NOMO-1 (cell line): Measurements from ENCODE around the gene CAPN3.

Experiments used
- DNase-seq, 2 experiments: peaks; one replicate each; lab custom pipeline; 2025; ENCODE audit not compliant: unreplicated experiment in 2 of 2; lab: John Stamatoyannopoulos, UW

CAPN3 gene

GRCh38 chr15:42355291-42355690, 4.0 kb upstream of the CAPN3 start:
- no peak for DNase-seq

- DNase-seq = no peak
Measured at GRCh38 chr15:42356851-42357250, 2.5 kb upstream of the CAPN3 start.

DNA sequence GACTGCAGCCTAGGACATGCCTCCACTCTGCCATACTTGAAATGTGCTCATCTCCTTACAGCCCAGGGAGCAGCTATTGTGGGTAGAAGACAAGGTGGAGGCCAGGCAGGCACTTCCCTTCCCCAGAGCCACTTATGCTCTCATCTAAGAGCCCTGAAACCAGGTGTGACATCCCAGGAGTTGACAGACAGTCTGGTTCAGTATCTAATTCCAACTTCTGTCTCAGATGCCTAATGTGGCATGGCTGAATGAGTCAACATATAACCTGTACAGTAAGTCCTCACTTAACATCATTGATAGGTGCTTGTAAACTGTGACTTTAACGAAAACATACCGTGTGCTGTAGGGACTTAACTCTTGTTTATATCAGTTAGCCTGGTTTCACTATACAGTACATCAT, 1.2 kb upstream of the CAPN3 start:
- DNase-seq = no peak

DNA sequence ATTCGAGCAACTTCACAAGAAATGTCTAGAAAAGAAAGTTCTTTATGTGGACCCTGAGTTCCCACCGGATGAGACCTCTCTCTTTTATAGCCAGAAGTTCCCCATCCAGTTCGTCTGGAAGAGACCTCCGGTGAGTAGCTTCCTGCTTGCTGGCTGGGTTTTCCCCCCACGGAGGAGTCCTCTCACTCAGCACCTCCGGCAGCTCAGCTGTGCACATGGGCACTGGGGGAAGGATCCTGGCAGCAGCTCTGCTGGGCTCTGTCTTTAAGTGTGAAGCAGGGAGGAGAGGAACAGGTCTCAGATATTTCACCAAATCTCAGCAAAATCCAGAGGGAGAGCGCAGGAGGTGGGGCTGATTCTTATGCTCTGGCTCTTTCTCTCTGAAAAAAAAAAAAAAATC, 684 bp downstream of the CAPN3 start:
- DNase-seq = no peak

GRCh38 chr15:42360535-42361112, 1.3 kb downstream of the CAPN3 start:
- no peak for DNase-seq

DNA sequence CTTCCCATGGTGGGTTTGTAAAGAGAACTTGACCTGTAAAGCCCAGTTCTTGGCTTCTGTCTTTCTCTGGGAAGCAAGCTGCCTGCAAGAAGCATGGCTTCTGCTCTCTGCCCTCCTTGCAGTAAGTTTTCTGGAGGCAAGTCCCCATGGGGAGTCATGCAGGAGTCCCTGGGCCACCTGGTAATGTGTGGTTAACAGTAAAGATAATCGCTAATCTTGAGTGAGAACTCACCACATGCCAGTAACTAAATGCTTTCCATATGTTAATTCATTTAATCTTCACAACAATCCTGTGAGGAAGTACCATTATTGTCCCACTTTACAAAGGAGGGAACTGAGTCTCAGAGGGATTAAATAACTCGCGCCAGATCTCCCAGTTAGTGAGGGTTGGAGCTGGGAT, 4.2 kb downstream of the CAPN3 start:
- no peak for DNase-seq

DNA sequence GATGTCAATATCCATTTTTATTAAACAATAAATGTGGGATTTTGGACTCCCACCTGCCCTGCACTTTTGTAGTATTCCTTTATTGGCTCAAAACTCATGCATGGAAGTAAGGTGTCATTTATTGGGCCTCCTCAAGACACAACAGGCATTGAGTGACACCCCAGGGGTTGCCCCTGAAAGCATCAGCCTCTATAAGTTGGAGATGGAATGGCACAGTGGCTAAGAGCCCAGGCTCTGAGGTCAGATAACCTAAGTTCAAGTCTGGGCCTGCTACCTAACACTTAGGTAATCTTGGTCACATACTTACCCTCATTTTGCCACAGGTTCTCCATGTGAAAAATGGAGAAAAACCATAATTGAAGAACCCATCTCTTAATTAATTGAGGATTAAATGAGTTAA, 4.6 kb downstream of the CAPN3 start:
- no peak for DNase-seq

DNA sequence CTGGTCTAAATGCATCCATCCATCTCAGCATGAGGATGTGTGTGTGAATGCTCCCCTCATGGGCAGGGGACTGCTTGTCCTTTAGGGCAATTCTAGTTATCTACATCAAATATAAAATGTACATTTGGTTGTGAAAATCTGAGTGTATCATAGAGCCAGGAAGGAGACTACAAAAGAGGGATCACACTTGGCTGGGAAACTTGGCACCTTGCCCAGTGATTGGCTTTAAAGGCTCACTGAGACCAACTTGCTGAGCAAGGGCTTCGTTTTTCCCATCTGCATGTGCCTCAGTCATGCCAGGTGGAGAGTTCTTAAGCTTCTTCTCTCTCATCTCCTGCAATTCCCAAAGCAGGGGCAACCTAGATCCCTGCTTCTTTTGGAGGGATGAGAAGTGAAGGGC, 5.2 kb downstream of the CAPN3 start:
- DNase-seq = no peak

- peak in 1 of 2 experiments; percentile 32 for DNase-seq
Measured at GRCh38 chr15:42365921-42366550, 6.7 kb downstream of the CAPN3 start.

DNA sequence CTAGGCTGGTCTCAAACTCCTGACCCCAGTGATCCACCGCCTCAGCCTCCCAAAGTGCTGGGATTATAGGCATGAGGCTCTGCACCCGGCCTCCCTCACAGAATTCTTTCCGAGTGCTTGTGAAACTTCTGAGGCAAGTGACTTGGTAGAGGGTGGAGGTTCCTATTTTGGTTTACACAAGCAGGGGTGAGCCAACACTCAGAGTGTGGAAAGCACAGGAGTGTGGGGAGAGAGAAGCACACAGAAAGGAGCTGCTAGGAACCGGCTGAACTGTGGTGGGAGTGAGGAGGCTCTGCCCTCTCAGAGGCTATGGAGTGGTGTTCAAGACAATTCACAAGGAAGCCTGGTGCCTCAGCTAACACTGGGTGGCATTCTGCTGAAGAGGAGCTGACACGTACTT, 7.7 kb downstream of the CAPN3 start:
- peak; percentile 80 to 86 for DNase-seq

GRCh38 chr15:42368096-42368495, 8.8 kb downstream of the CAPN3 start:
- DNase-seq = no peak

DNA sequence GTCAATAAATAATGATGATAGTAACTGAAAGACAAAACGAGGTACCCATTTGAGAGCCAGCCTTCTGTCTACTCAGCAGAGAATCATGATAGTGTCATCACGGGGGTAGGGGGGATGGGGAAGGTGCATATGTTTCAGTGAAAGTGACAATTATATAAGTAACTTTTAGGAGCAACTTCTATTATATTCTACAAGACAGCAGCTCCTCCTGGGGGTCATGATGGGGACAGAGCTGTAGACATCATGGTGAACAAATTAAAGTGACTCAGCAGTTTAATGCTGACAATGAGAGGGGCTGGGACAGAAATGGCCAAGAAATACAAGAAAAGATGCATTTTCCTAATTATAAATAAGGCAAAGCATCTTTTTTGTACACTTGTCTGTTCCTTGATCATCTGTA, 11.8 kb downstream of the CAPN3 start:
- peak in 1 of 2 experiments; percentile 63 for DNase-seq

- DNase-seq = no peak
Measured at GRCh38 chr15:42373274-42373673, 14.0 kb downstream of the CAPN3 start.

DNA sequence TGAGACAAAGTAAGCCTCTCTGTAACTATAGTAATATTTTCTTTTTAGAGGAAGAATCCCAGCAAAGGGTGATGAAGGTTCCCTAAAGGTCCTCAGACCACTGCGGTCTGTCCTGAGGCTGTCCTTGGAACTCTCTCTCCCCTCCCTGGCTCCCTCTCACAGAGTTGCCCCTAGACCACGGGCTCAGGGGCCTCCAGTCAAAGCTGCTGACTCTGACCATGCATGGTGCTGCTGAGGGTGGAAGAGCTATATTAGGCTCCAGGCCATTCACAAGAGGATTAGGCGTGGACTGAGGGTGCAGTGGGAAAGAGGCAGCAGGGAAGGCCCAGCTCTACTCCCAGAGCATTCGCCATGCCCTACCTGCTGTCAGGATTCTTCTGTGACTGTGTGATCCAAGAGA, 14.6 kb downstream of the CAPN3 start:
- DNase-seq = no peak

GRCh38 chr15:42374810-42375209, 15.5 kb downstream of the CAPN3 start:
- DNase-seq = no peak

GRCh38 chr15:42375252-42375651, 16.0 kb downstream of the CAPN3 start:
- DNase-seq = no peak

DNA sequence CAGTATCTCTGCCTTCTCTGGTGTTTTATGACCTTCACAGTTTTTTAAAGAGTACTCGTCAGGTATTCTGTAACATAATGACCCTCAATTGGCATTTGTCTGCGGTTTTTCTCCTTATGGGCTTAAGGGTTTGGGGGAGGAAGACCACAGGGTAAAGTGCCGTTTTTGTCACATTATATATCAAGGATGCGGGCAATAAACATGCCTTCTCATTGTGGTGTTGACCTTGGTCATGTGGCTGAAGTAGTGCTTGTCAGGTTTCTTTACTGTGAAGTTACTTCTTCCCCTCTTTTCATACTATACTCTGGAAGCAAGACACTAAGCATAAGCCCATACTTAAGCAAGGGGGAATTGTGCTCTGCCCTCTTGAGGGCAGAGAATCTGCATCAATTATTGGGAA, 16.6 kb downstream of the CAPN3 start:
- DNase-seq = no peak

DNA sequence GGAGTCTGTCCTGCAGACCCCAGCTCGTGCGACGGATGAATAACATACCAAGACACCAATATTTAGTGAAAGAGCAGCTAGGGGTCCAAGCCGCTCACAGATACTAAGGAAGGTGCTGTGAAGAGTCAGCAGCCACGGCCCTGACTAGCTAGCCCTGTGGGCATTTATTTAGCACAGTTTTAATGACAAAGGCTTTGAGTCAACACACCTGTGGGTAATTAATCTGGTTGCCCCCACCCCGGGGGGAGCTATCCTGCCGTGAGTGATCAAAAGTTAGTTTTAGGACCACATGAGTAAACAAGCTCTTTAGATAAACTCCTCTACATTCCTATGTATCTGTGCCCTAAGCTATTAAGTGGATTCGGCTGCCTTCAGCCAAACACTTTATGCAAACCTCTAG, 18.7 kb downstream of the CAPN3 start:
- no peak for DNase-seq

GRCh38 chr15:42384597-42384996, 25.3 kb downstream of the CAPN3 start:
- no peak for DNase-seq

DNA sequence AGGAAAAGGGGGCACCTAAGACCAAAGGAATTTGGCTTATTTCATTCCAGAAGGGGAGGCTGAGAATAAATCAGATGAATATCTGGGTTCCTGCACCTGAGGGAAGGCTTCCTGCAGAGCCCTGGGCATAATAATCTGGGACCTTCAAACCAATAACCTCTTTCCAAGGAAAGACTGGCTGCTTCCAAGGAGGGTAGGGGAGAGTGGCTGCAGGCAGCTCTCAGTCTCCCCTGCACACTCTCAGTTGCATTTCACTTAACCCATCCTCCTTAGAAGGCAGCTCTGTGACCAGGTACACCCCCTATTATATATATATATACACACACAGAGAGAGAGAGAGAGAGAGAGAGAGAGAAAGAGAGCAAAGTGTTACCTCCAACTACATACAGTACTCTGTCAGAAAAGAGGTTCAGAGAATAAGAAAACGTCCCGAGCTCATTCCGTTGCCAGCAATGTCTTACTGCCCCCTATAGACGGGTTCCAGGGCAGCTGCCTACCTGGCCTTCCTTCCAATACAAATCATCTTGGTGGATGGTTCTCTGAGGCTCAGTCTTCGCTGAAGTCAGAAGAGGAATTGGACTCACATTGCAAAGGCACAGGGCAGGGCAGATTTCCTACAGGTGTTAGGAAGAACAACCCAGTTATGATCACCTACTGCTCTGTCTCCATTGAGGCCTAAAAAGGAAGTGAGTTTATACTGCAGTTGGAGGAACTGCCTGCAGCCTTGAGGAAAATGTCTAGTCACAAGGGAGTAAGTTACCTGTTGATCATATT, 26.1 kb downstream of the CAPN3 start:
- peak in 1 of 2 experiments; percentile 31 for DNase-seq

GRCh38 chr15:42385980-42386700, 26.8 kb downstream of the CAPN3 start:
- DNase-seq = no peak

DNA sequence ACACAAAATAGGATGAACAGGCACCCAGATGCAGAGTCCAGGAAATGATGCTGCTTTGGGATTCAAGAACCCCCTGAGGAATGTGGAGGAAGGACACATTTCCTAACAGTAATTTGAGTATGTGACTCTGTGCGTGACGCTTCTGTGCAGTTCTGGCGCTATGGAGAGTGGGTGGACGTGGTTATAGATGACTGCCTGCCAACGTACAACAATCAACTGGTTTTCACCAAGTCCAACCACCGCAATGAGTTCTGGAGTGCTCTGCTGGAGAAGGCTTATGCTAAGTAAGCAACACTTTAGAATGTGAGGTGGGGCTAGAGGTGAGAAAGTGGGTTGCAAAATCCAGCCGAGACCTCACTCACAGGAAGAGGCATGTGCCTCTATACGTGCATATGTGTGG, 28.3 kb downstream of the CAPN3 start:
- DNase-seq = no peak
